Measurements from ENCODE around the gene ASTN1. TPM values are rescaled to one million over a fixed set of nuclear protein-coding genes. Genes with fewer than 3 reads are reported as not detected.

Gene ASTN1
- polyA plus RNA-seq (ENCODE audit: insufficient read length in 10 of 10): 1 to 10 TPM; 2.8 to 6.3 (median 5.0) TPM
- long read RNA-seq, donor 1: 0 reads
- long read RNA-seq, donor 2, full-length matches to known transcripts: 1 of 1 reads
- long read RNA-seq, donor 2, partial matches to known transcripts: 0 of 1 reads
- long read RNA-seq, donor 2, other reads (novel, unspliced or antisense): 0 of 1 reads
- long read RNA-seq, donor 3: 0 reads
- long read RNA-seq, donor 4: 0 reads
- long read RNA-seq, donor 5: 0 reads
- long read RNA-seq, donor 6: 0 reads
- long read RNA-seq, donor 7: 0 reads
- long read RNA-seq, donor 8: 0 reads
- long read RNA-seq, donor 9: 0 reads

GRCh38 chr1:177164380-177165068 is at the start of gene ASTN1:
Gene ASTN1 (minus strand): TSS chr1:177164712. CDS start chr1:177164676, 36 bp downstream.
- peak in 1 of 3 donors; percentile 66 for DNase-seq

- no peak for DNase-seq
Measured at GRCh38 chr1:177211231-177211630, 46.7 kb upstream of the ASTN1 start.

- DNase-seq: no peak
Measured at GRCh38 chr1:177210071-177210470, 45.6 kb upstream of the ASTN1 start.

- peak; percentile 54 to 96 (median 55) for DNase-seq
Measured at GRCh38 chr1:177209357-177209756, 44.8 kb upstream of the ASTN1 start.

- no peak for DNase-seq
Measured at GRCh38 chr1:177208920-177209319, 44.4 kb upstream of the ASTN1 start.

- DNase-seq: no peak
Measured at GRCh38 chr1:177206831-177207355, 42.4 kb upstream of the ASTN1 start.

GRCh38 chr1:177200290-177200689 is 35.8 kb upstream of the ASTN1 start:
- DNase-seq: no peak

GRCh38 chr1:177198243-177198642 is 33.7 kb upstream of the ASTN1 start:
- DNase-seq: no peak

- no peak for DNase-seq
Measured at GRCh38 chr1:177190308-177190970, 25.9 kb upstream of the ASTN1 start.

GRCh38 chr1:177186639-177187038 is 22.1 kb upstream of the ASTN1 start:
- no peak for DNase-seq

GRCh38 chr1:177185209-177185608 is 20.7 kb upstream of the ASTN1 start:
- no peak for DNase-seq

GRCh38 chr1:177183836-177184235 is 19.3 kb upstream of the ASTN1 start:
- no peak for DNase-seq

GRCh38 chr1:177181631-177182291 is 17.2 kb upstream of the ASTN1 start:
- DNase-seq: peak; percentile 34 to 80 (median 66)

- DNase-seq: no peak
Measured at GRCh38 chr1:177181280-177181630, 16.7 kb upstream of the ASTN1 start.

- no peak for DNase-seq
Measured at GRCh38 chr1:177174921-177175634, 10.6 kb upstream of the ASTN1 start.

- no peak for DNase-seq
Measured at GRCh38 chr1:177173976-177174375, 9.5 kb upstream of the ASTN1 start.

GRCh38 chr1:177172866-177173265 is 8.4 kb upstream of the ASTN1 start:
- no peak for DNase-seq

- no peak for DNase-seq
Measured at GRCh38 chr1:177172272-177172671, 7.8 kb upstream of the ASTN1 start.

- peak in 1 of 3 donors; percentile 12 for DNase-seq
Measured at GRCh38 chr1:177171536-177172123, 7.1 kb upstream of the ASTN1 start.

- DNase-seq: peak in 1 of 3 donors; percentile 60
Measured at GRCh38 chr1:177170756-177171535, 6.4 kb upstream of the ASTN1 start, which contains the start of gene BRINP2. Gene BRINP2 (plus strand): TSS chr1:177170958. CDS start chr1:177229877, 58,919 bp downstream.
